NCI-H146 treated with DMSO at 0.1 percent for 48 hours (cell line): ENCODE results near the gene CAGE1.

Experiments
- DNase-seq: peaks from one replicate; lab custom pipeline; 2025; ENCODE audit not compliant: unreplicated experiment; lab: John Stamatoyannopoulos, UW

The CAGE1 gene

DNA sequence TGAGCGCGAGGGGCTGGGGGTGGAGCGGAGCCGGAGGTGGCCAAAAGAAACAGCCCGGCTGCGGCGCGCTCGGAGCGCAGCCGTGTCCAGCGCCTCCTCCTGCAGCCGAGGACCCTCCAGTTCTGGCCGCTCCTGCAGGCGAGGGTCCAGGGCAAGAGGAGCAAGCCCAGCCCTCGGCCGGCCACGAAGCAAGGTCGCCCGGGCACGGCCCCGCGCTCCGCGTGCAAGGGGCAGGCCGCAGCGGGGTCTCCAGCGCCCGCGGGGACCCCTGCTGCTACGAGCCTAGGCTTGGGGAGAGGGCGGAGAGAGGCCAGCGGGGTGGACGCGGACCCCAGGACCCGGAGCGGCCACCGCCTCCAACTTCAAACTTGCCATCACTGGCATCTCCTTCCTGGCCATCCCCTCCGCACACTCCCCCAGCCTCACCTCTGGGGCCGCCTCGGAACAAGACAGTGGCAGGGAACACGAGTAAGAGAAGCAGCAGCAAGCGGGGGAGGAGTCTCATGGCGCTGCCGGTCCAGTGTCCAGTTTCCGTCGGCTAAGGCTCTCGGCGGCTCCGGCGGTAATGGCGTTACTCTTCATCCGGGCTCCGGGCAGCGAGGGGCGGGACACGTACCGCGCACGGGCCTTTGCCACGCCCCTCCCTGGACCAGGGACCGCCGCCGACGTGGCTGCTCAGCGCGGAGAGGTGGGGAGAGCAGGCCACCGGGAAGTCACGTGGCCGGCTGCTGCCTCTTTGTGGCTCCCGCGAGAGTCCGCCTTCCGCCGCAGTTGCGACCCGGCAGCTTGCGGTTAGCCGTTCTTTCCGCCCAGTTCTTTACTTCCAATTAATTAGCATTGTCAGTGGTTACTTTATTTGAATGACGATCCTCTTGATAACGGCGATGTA is 76.7 kb downstream of the CAGE1 start, which contains the start of gene SSR1:
Gene SSR1, minus strand, starts transcription at position 584 of the 889 bp plus-strand sequence. Its CDS starts 79 bp downstream, at position 505.
- DNase-seq, result peak; percentile 94

DNA sequence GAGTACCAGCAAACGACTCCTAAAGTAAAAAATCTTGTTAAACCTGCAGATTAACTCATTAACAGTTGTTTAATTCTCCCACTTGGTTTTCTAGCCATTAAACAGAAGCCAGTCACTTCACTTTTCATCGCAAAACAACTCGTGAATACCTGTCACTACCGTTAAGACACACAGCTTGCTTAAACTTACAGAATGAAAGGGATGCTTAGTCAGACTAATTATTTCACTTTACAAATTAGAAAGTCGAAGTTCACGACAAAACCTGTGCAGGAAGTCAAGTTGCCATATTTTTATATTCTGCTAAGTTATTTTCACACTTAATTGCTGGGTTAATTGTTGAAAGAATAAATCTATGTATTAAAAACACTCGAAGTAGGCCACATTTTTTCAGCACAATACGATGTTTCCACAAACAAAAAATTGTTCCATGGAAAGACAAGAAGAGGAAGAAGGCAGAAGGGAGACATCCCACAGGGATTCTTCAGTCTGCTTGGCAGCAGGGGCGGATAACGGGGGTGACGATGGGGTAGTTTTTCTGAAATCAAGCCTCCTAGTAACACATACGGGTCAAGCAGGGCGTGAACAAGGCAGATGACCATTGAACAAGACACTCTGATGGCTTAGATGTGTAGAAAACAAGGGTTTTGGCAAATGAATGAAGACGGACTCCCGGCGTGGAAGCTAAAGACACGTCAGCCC is 77.5 kb downstream of the CAGE1 start:
- no peak for DNase-seq

DNA sequence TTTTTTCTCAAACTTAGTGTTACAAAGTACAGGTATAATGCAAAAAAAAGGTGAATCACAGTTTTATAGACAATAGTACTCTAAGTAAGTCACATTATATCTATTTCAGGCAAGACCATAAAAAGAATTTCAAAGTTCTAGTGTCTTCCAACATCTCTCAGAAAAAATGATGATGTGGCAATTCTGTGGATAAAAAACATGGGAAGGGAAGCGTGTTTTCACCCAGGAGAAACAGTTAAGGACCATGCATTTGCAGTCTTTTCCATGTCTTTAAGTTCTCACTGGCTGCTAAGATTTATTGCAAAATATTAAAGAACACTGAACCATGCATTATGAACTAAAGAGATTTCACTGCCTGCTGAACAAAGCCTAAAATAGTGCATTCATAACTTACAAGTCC is 78.4 kb downstream of the CAGE1 start:
- DNase-seq, result no peak

DNA sequence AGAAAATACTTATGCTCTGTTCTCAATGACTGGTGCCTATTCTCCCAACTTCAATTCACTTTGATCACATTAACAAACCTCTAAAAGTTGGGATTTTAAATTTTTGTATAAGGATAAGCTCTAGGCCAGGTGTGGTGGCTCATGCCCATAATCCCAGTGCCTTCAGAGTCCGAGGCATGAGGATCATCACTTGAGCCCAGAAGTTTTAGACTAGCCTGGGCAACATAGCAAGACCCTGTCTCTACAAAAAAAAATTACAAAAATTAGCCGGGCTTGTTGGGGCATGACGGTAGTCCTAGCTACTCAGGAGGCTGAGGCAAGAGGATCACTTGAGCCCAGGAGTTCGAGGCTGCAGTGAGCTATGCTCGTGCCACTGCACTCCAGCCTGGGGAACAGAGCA is 80.5 kb downstream of the CAGE1 start:
- DNase-seq, result no peak

DNA sequence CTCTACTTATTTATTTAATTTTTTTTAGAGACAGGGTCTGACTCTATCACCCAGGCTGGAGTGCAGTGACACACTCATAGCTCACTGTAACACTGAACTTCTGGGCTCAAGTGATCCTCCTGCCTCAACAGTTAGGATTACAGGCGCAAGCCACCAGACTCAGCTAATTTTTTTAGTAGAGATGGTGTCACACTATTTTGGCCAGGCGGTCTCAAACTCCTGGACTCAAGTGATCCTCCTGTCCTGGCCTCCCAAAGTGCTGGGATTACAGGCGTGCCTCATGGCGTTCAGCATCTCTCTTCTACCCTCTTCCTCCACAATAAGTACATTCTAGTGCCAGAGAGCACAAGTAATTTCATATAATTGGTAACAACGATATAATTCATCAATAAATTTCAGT is 82.0 kb downstream of the CAGE1 start:
- DNase-seq, result no peak

DNA sequence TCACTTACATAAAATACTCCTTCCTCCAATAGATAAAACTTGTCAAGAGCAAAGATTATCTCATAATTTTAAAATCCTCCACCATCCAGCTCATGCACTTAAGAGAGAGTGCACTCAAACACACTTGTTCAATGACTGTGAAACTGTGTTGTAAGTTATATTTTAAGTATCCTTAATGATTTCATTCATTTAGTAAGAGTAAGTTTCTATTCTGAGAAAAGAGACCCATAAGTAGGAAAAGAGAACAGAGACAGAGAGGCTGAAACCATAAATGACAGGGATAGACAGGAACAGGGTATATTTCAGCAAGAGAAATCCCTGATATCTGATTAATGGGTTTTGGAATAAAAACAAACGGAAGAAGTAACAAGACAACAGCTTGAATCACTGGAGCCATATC is 84.7 kb downstream of the CAGE1 start:
- DNase-seq, result no peak

DNA sequence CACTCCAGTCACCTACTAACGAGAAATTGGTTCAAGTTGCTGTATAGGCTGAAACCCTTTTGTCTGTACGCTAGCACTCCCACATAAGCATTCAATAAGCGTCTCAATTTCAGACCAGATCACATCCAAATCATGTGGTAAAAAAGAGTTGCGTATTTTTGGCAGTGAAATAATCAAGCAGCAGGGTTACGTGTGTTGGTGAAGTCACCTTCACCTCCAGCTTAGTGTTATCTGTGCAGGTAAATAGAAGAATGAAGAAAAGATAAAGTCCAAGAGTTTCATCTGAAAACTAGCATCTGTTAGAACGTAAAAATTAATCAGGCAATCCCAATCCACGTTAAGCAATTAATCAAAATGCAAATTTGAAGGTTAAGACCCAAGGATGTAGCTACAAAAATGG is 87.8 kb downstream of the CAGE1 start:
- DNase-seq, result no peak

DNA sequence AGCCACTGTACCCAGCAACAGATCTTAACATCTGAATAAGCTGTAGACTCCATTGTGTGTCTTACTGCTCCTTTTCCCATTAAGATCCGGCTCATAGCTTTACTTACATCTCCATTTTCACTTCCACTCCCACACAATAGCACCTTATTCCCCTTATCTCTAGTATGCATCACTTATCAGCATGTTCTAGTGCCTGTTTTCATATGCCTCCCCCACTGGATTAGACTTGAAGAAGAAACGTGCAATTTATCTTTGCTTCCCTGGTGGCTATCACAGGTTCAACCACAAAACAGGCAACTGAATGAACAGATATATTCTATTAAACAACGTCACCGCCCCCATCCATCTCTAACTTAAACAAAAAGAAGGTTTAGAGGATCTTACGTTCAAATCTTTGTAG is 88.6 kb downstream of the CAGE1 start:
- DNase-seq, result no peak

DNA sequence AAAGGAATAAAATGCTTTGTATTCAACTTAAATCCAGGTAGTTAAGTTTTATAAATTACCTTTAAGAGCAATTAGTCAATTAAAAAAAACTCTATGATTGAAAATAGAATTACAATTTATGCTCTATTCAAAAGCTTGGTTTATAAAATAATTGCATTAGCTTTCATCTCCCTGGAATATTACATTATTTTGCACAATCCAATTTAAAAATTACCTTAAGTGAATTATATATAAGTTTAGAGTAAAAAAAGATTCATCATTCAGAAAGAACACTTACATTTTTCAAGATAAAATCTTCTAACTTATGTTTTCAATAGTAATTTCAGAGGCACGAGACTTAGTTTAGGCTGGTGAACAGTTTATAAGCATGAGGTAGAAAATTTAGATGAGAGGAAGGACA is 91.4 kb downstream of the CAGE1 start:
- no peak for DNase-seq

DNA sequence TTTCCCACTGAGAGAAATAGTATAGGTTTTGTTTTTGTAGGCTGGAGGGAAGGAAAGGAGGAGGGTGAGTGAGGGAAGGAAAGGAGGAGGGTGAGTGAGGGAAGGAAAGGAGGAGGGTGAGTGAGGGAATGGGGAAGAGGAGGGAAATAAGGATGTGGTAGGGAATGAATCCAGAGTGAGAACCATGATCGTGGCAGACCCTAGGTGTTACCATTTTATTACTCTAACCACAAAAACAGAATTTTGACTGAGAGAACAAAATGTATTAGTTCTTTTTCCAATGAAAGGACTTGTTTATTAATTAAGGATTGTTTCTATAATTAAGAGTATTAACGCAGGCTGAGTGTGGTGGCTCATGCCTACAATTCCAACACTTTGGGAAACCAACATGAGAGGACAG is 92.9 kb downstream of the CAGE1 start:
- no peak for DNase-seq

DNA sequence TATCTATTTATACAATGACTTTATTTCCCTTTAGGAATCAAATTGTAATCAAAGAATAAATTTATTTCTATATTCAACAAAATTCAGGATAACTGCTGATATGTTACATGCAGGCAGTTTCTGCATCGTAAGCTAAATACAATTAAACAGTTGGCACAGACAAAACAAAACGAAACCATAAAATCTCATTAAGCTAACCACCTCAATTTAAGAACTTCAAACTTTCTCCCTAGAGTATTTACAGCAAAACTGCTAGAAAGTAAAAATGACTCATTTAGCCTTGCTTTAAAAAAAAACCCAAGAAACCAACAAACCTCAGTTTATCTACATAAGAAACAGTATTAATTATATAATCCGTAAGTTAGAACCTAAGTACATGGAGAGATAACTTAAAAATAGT is 93.6 kb downstream of the CAGE1 start:
- no peak for DNase-seq

DNA sequence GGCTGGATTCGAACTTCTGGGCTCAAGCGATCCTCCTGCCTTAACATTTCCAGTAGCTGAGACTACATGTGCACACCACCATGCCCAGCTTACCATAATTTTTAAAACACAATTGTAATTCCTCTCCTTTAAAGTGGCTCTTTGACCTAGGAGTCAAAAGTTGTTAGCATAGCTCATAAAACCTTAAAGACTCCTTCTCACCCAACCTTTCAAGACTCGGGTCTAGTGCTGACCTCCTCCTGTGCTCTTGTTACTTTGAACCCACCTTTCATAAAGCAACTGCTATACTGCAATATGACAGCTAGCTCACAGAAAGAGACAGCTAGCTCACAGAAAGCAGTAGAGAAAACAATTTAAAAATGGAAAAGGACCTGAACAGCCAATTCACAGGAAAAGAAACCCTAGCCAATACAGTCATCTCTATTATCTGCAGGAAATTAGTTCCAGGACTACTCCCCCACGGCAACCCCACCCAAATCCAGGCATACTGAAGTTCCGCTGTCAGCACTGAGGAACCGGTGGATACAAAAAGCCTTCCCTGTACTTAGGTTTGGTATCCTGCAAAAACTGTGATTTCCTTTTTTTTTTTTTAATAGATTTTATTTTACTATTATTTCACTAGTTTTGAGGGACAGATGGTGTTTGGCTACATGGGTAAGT is 96.8 kb downstream of the CAGE1 start:
- DNase-seq, result no peak

DNA sequence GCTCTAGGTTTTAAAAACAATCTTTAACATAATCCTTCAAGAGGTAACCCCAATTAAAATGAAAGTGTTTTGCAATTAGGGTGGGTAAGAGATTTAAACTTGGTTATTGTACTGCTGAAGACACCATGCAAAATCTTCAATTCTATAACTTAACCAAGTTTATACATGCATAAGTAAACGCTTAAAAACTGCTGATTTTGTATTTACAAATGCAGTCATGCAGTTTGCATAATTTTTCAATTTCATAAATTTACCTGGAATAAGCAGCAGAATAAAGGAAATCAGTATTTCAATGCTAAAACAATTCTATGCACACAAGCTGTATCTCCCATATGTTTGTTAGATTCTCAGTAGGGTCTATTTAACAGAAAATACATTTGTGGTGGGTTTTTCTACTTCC is 99.5 kb downstream of the CAGE1 start:
- no peak for DNase-seq

DNA sequence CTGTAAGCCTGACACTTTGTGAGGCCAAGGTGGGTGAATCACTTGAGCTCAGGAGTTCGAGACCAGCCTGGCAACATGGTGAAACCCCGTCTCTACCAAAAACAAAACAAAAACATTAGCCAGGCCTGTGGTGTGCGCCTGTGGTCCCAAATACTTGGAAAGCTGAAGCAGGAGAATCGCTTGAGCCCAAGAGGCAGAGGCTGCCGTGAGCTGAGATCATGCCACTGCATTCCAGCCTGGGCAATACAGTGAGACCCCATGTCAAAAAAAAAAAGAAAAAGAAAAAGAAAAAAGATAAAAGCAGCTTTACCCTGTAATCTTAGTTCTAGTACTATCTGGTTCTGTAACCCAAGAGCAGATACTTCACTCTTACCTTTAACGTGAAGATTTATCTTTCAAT is 104.1 kb downstream of the CAGE1 start:
- no peak for DNase-seq

DNA sequence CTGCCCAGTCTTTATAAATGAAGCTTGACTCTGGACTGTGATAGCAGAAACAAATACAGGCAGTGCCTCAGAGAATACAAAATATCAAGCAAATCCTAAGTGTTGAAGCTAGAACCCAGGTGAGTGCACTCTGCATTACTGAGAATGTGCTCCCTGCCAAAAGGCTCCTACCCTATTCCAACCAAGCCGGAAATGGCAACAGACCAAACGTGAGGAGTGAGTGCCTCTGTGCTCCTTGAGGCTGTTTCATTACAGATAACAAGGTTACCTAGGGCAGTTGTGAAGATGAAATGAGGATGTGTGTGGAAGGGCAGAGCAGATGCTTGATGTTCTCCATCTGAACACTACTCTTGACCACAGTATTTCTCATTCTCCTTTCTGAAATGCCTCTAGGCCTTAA is 105.9 kb downstream of the CAGE1 start:
- no peak for DNase-seq

DNA sequence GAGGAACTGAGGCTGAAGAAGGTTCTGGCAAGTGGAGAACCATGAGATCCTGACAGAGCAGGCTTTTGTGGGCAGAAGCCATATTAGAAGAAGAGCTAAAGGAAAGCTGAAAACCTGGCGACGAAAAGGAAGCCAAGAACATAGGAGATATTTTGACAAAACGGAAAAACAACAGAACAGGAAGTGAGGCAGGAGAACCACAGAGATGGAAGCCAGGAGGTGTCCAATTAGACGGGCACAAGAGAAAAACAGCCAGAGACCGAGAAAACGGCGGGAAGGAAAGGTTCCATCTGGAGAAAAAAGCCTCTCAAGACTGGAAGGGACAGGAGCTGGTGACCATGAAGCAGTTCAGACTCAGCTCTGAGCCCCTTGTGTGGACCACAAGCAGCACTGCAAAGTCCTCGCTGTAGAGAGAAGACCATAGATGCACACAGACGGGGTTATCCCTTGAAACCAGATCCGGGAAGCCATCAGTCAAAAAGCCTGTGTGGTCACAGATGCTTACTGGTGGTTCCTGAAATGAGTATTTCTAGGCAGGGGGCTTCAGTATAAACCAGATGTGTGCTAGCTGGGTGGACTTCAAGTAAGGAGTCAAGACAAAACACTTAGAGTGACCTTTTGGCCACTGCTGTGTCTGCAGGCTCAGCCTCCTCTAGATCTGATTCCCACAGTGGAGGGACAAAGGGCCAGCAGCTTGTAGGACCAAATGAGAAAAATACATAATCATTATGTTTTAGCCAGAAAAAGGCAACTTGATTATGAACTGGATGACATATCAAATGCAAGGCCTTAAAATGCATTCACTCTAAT is 107.2 kb downstream of the CAGE1 start:
- DNase-seq, result no peak
